Immature natural killer cell (primary cell): ENCODE measurements around the gene OLFML3. TPM values are rescaled to one million over a fixed set of nuclear protein-coding genes. Genes with fewer than 3 reads are reported as not detected.
A peak's percentile ranks its signal among the peaks of the same experiment; 100 is the strongest.
"Not testable (repeated sequence)": the region's sequence is repeated elsewhere in the genome, so short reads cannot be mapped to it uniquely, and the experiment has no call there.

Experiments
- DNase-seq, 3 donors: peaks; one replicate each; pipeline ENCODE4 v3.0.0; 2022; ENCODE audit warnings: mixed read lengths in 1 of 3
- H3K27ac Mint-ChIP-seq, 6 donors: one replicate each; pipeline ENCODE4 v1.8.0; 2020; ENCODE audit warnings: mixed read lengths in 6 of 6, mild to moderate bottlenecking in 5 of 6, inconsistent platforms in 4 of 6, moderate library complexity in 3 of 6
- H3K27me3 Mint-ChIP-seq, 3 donors: one replicate each; pipeline ENCODE4 v1.8.0; 2020 to 2021; ENCODE audit warnings: low read depth in 3 of 3, mild to moderate bottlenecking in 3 of 3, mixed read lengths in 3 of 3, moderate library complexity in 3 of 3, inconsistent platforms in 1 of 3
- H3K36me3 Mint-ChIP-seq, 3 donors: one replicate each; pipeline ENCODE4 v1.8.0; 2020; ENCODE audit warnings: mixed read lengths in 3 of 3, inconsistent platforms in 2 of 3, mild to moderate bottlenecking in 2 of 3
- H3K4me1 Mint-ChIP-seq, 2 donors: one replicate each; pipeline ENCODE4 v1.8.0; 2020; ENCODE audit warnings: inconsistent platforms in 2 of 2, mild to moderate bottlenecking in 2 of 2, mixed read lengths in 2 of 2, moderate library complexity in 1 of 2
- H3K4me3 Mint-ChIP-seq, 5 donors: one replicate each; pipeline ENCODE4 v1.8.0; 2020; ENCODE audit warnings: mild to moderate bottlenecking in 5 of 5, mixed read lengths in 5 of 5, inconsistent platforms in 3 of 5, moderate library complexity in 3 of 5
- H3K9me3 Mint-ChIP-seq, 6 donors: one replicate each; pipeline ENCODE4 v1.8.0; 2020; ENCODE audit warnings: mild to moderate bottlenecking in 6 of 6, mixed read lengths in 6 of 6, inconsistent platforms in 4 of 6, moderate library complexity in 3 of 6
- polyA plus RNA-seq, 3 donors: library from polyadenylated mRNA; unstranded; fragments of 300-500 nt; fragmentation: Illumina TruSeq; gene quantifications; one replicate each; pipeline ENCODE4 v1.2.3, GENCODE V29; 2021

The OLFML3 gene
- polyA plus RNA-seq, 3 donors from 2014 or later: 0.11 TPM; not detected in 2

DNA sequence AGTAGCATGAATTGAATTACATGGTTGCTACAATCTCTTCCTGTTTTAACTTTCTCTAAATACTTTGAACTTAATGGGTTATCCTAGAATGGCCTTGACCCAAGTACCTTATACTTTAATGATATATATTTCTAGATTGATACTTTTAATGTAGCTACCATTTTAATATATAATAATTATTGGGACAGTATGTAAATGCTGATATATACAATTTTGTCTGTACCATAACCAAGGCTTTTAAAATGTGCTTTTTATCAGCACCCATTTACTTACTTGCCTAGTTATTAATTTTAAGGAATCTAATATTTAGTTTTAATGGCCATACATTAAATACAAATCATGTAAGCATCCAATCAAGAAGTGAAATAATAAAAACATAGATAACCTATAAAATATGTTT lies 36.7 kb upstream of the OLFML3 start:
- Mint-ChIP-seq H3K27ac (peak overlapping the region in 5 of 6 donors; percentile 12 to 74 (median 58)), H3K36me3 (peaks cover 12 to 24% (median 24%) of the 10 kb centered on the region in 3 donors)

DNA sequence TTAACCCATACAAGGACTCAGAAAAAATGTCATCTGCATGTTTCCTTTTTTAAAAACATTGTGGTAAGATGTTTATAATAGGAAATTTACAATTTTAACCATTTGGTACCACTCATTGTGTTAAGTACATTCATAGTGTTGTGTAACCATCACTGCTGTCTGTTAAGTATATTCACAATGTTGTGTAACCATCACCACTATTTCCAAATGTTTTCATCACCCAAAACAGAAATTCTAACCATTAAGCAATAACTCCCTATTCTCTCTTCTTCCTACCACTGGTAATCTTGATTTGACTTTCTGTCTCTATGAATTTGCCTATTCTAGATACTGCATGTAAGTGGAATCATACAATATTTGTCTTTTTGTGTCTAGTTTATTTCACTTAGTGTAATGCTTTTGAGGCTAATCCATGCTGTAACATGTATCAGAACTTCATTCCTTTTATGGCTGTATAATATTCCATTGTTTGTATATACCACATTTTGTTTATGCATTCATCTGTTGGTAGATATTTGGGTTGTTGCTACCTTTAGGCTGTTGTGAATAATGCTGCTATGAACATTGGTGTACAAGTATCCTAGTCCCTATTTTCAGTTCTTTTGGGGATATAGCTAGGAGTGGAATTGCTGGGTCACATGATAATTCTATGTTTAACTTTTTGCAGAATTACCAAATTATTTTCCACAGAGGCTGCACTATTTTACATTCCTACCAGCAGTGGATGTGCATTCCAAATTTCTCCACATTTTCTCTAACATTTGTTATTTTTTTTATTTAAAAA lies 36.1 kb upstream of the OLFML3 start:
- Mint-ChIP-seq H3K9me3 (no peaks in the 10 kb centered on the region), H3K36me3 (peaks cover 12 to 24% (median 21%) of the 10 kb centered on the region in 3 donors), H3K4me3 (peak overlapping the region in 1 of 5 donors; percentile 10), H3K27me3 (peaks cover 3 to 12% (median 6%) of the 10 kb centered on the region in 3 donors), H3K27ac (peak overlapping the region in 5 of 6 donors; percentile 7 to 64 (median 57)), H3K4me1 (peaks cover 77 to 83% of the 10 kb centered on the region in 2 donors)
- no peak for DNase-seq

More for the DNA sequence above, 36.7 kb upstream of the OLFML3 start:
- peaks cover 3 to 15% (median 6%) of the 10 kb centered on the region in 3 donors for H3K27me3 Mint-ChIP-seq
- peaks cover 77 to 83% of the 10 kb centered on the region in 2 donors for H3K4me1 Mint-ChIP-seq
- no peak for DNase-seq
- H3K4me3 Mint-ChIP-seq: peak overlapping the region in 2 of 5 donors; percentile 16 to 17
- H3K9me3 Mint-ChIP-seq: no peaks in the 10 kb centered on the region

DNA sequence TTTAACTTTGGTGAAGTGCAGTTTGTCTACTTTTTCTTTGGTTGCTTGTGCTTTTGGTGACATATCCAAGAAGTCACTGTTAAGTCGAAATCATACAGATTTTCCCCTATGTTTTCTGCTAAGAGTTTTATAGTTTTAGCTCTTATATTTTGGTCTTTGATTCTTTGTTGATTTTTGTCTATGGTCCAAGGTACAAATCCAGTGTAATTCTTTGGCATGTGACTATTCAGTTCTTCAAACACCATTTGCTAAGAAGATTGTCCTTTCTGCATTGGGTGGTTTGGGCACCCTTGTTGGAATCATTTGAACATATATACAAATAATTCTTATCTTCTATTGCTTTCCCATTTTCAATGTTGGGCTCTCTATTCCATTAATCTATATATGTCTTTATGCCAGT lies 33.9 kb upstream of the OLFML3 start:
- no peak for DNase-seq
- Mint-ChIP-seq H3K27me3 (peaks cover 6 to 18% (median 8%) of the 10 kb centered on the region in 3 donors), H3K4me3 (no peak overlapping the region), H3K9me3 (no peaks in the 10 kb centered on the region), H3K4me1 (peaks cover 75 to 82% of the 10 kb centered on the region in 2 donors), H3K36me3 (peaks cover 12 to 22% (median 21%) of the 10 kb centered on the region in 3 donors), H3K27ac (peak overlapping the region in 5 of 6 donors; percentile 22 to 83 (median 65))

DNA sequence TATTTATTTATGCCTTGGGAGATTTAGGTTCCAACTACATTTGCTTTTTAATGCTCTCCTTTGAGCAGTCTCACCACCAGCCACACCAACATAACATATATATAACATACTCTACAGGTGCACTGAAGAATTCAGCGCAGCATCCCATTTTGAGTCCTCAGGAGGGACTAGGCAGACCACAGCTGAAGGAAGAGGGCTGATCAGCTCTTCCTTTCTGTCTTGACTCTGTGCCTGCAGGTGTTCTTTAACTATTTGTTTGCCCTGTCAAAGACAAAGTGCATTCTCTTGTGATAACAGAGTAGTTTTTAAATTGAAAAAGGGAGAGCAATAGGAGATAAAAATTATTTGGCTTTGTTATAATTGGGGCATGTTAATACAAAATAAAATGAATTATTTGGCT lies 33.2 kb upstream of the OLFML3 start:
- Mint-ChIP-seq H3K4me1 (peaks cover 72 to 80% of the 10 kb centered on the region in 2 donors), H3K4me3 (peak overlapping the region in 4 of 5 donors; percentile 2 to 65 (median 31)), H3K9me3 (no peaks in the 10 kb centered on the region), H3K27ac (peak overlapping the region; percentile 26 to 89 (median 80)), H3K27me3 (peaks cover 2 to 12% (median 8%) of the 10 kb centered on the region in 3 donors), H3K36me3 (peaks cover 6 to 16% (median 15%) of the 10 kb centered on the region in 3 donors)
- no peak for DNase-seq

DNA sequence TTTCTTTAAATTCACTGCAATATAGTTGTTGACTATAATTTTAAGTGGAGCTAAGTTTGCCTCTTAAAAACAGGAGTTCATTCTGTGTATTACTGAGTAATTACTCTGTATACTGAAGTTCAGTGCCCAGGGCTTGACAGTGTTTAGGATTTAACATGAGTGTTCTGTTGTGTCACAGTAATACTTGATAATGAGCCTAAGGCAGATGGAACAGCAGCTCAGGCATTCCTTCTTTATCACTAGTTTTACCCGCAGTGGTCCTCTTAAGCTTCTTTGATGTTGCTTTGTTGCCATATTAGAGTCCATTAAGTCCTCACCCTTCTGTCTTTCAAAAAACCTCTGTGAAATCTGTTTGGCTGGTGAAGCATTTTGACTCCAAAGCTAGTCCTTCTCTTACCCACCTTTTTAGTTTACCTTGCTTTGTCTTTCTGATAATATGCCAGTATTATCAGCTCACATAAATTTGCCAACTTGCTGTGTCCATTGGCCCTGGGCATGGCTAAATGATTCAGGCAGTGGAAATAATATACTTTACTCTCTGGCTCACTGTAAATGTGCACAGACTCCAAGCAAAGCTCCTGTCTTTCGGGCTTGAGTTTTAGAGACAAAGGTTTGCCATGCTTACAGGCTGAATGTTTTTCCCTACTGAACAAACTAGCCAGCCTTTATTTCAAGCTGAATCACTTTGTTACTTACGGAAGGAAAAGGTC lies 32.4 kb upstream of the OLFML3 start:
- Mint-ChIP-seq H3K4me3 (peak overlapping the region; percentile 47 to 70 (median 56)), H3K27ac (peak overlapping the region; percentile 79 to 93 (median 88)), H3K9me3 (no peaks in the 10 kb centered on the region), H3K27me3 (peaks cover 2 to 8% (median 8%) of the 10 kb centered on the region in 3 donors), H3K36me3 (peaks cover 4 to 18% (median 12%) of the 10 kb centered on the region in 3 donors), H3K4me1 (peaks cover 75 to 83% of the 10 kb centered on the region in 2 donors)
- DNase-seq: no peak

DNA sequence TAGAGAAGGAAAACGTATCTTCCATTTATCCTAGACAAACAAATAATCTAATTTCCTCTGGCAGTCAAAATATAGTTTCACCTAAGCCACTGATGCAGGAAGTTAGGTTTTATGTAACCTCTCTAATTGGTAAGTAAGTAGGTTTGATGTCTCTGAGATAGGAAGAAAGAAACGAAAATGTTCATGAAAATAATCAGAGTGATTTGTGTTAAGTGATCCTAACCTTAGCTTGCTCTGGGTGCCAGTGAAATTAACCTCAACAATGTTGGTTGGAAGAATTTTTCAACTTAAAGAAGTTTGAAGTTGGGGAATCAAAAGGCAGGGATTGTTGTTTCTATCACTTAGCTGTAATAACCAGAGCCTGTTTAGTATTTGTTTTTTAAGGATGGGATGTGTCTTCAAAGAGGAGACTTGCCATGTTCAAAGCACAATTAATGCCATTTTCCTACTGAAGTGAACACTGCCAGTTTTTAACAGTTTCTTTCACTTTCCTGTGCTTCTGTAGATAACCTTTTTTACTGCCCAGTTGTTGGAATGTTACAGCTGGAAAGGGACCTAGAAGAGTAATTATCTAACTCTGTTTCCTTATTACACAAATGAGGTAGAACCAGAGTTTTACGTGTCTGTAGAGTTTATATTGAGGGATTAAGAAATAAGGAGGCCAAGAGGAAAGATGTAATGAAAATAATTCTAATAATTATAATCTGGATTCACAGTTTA lies 31.7 kb upstream of the OLFML3 start:
- peak in 1 of 3 donors; percentile 24 for DNase-seq
- no peaks in the 10 kb centered on the region for H3K9me3 Mint-ChIP-seq
- H3K27ac Mint-ChIP-seq: peak overlapping the region; percentile 79 to 93 (median 88)
- H3K36me3 Mint-ChIP-seq: peaks cover 4 to 18% (median 9%) of the 10 kb centered on the region in 3 donors
- peak overlapping the region; percentile 47 to 70 (median 56) for H3K4me3 Mint-ChIP-seq
- H3K27me3 Mint-ChIP-seq: peaks cover 2 to 8% (median 8%) of the 10 kb centered on the region in 3 donors
- H3K4me1 Mint-ChIP-seq: peaks cover 75 to 85% of the 10 kb centered on the region in 2 donors

DNA sequence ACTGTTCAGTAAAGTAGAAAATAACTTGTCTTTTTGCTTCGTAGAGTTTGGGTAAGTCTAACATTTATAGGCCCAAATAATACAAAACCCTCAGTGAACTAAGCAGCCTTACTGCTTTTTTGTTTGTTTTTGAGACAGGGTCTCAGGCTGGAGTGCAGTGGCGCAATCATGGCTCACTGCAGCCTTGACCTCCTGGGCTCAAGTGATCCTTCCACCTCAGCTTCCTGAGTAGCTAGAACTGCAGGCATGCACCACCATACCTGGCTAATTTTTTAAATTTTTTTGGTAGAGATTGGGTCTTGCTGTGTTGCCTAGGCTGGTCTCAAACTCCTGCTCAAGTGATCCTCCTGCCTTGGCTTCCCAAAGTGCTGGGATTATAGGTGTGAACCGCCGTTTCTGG lies 31.1 kb upstream of the OLFML3 start:
- DNase-seq, H3K27me3 Mint-ChIP-seq, H3K9me3 Mint-ChIP-seq: not testable (repeated sequence)
- Mint-ChIP-seq H3K36me3 (peaks cover 2 to 17% (median 8%) of the 10 kb centered on the region in 3 donors), H3K4me1 (peaks cover 76 to 87% of the 10 kb centered on the region in 2 donors), H3K4me3 (peak overlapping the region in 4 of 5 donors; percentile 14 to 70 (median 56)), H3K27ac (peak overlapping the region; percentile 79 to 93 (median 88))

DNA sequence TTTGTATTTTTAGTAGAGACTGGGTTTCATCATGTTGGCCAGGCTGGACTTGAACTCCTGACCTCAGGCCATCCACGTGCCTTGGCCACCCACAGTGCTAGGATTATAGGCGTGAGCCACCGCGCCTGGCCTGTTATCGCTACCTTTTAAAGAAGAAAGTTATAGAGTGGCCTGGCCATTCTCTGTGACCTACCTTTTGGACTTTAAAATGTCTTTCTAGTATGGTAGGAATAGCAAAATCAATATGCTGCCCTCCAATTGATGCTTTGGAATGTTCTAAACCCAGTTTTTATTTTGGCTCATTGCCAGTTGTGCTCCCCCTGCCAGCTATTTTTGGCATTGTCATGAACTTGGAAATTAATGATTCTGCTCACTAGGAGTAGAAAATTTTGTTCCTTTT lies 30.3 kb upstream of the OLFML3 start:
- Mint-ChIP-seq H3K4me3 (peak overlapping the region in 3 of 5 donors; percentile 1 to 61 (median 38)), H3K4me1 (peaks cover 76 to 91% of the 10 kb centered on the region in 2 donors), H3K27me3 (peaks cover 2 to 8% (median 8%) of the 10 kb centered on the region in 3 donors), H3K27ac (peak overlapping the region; percentile 54 to 91 (median 82)), H3K9me3 (no peaks in the 10 kb centered on the region), H3K36me3 (peaks cover 0 to 13% (median 5%) of the 10 kb centered on the region in 3 donors)
- DNase-seq: peak; percentile 29 to 35 (median 30)

DNA sequence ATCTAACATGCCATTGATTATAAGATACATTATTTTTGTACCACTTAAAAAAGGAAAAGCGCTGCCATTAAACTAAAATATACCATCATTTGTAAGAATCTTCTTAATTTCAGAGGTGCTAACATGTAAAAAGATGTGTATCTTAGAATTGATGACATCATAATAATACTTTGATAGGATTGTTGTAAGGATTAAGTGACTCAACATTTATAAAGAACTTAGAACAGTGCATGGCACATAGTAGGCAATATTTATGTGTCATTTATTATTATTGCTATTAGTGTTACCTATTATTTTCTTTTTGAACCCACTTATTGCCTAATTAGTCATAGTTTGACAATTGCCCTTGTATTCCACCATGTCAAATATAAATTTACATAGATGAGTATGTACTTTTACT lies 28.4 kb upstream of the OLFML3 start:
- no peak overlapping the region for H3K4me3 Mint-ChIP-seq
- H3K4me1 Mint-ChIP-seq: peaks cover 70 to 93% of the 10 kb centered on the region in 2 donors
- H3K36me3 Mint-ChIP-seq: peaks cover 6 to 18% (median 16%) of the 10 kb centered on the region in 3 donors
- peaks cover 2 to 8% (median 5%) of the 10 kb centered on the region in 3 donors for H3K27me3 Mint-ChIP-seq
- no peak for DNase-seq
- H3K27ac Mint-ChIP-seq: peak overlapping the region in 1 of 6 donors; percentile 64
- H3K9me3 Mint-ChIP-seq: no peaks in the 10 kb centered on the region

DNA sequence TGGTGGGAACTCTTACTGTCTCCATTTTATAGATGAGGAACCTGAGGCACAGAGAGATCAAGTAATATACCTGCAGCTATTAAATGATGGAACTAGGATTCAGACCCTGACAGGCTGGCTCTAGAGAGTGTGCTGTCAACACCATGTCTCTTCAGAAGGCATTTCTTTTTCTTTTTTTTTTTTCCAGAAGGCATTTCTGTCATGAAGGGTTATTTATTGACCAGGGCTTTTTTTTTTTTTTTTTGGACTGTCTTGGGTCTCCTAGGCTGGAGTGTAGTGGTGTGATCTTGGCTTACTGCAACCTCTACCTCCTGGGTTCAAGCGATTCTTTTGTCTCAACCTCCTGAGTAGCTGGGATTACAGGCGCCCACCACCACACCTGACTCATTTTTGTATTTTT lies 27.6 kb upstream of the OLFML3 start:
- Mint-ChIP-seq H3K9me3 (no peaks in the 10 kb centered on the region), H3K27ac (peak overlapping the region in 3 of 6 donors; percentile 46 to 65 (median 64)), H3K4me3 (peak overlapping the region in 1 of 5 donors; percentile 8), H3K4me1 (peaks cover 62 to 91% of the 10 kb centered on the region in 2 donors), H3K36me3 (peaks cover 10 to 20% (median 15%) of the 10 kb centered on the region in 3 donors), H3K27me3 (peaks cover 2 to 8% (median 5%) of the 10 kb centered on the region in 3 donors)
- no peak for DNase-seq

DNA sequence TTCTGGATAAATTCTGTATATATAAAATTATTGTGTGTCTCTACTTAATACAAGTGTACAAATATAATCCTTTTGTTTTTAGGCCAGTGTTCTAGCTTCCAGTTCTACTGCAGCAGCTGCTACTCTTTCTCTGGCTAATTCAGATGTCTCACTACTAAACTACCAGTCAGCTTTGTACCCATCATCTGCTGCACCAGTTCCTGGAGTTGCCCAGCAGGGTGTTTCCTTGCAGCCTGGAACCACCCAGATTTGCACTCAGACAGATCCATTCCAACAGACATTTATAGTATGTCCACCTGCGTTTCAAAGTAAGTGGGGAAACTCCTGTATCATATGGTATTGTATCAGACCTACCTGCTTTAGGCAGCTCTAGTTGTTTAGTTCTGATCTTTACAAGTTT lies 21.3 kb upstream of the OLFML3 start:
- Mint-ChIP-seq H3K4me1 (peaks cover 14 to 65% of the 10 kb centered on the region in 2 donors), H3K27me3 (no peaks in the 10 kb centered on the region), H3K9me3 (no peaks in the 10 kb centered on the region), H3K4me3 (no peak overlapping the region), H3K36me3 (peaks cover 25 to 69% (median 35%) of the 10 kb centered on the region in 3 donors), H3K27ac (peak overlapping the region in 2 of 6 donors; percentile 57 to 73)
- no peak for DNase-seq

DNA sequence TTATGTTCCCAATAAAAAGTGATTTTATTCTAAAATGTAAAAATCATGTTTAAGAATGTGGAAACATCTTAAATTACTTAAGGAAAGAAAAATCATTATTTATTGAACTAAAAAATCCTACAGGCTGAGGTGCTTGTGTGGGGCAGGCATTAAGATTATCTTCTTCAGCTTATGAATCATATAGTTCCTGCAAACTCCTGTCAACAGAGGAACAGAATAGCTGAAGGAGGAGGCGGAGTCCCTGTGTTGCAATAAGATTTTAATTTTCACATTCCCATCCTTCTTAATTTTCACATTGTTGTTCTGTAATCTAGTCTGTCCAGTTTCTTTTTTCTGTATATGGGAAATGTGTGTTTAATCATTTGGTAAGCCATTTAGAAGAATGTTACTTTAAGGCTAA lies 20.6 kb upstream of the OLFML3 start:
- H3K27me3 Mint-ChIP-seq: peaks cover 0 to 2% (median 2%) of the 10 kb centered on the region in 3 donors
- H3K4me1 Mint-ChIP-seq: peaks cover 16 to 67% of the 10 kb centered on the region in 2 donors
- H3K27ac Mint-ChIP-seq: peak overlapping the region in 4 of 6 donors; percentile 0 to 36 (median 12)

More for the DNA sequence above, 20.6 kb upstream of the OLFML3 start:
- no peaks in the 10 kb centered on the region for H3K9me3 Mint-ChIP-seq
- no peak for DNase-seq
- peaks cover 31 to 74% (median 40%) of the 10 kb centered on the region in 3 donors for H3K36me3 Mint-ChIP-seq
- no peak overlapping the region for H3K4me3 Mint-ChIP-seq
